SK-N-SH (cell line): ENCODE results near the gene SOX15. TPM values are rescaled to one million over a fixed set of nuclear protein-coding genes. Genes with fewer than 3 reads are reported as not detected.

Experiments
- CTCF ChIA-PET: fragments of 300-600, 350-600 bp; formaldehyde crosslinking; extraction: SDS; loops from one replicate; lab custom pipeline; 2021; lab: Yijun Ruan, JAX
- POLR2A ChIA-PET: fragments of 350-600 bp; sonication (Branson Sonifier 250); formaldehyde crosslinking; extraction: SDS; loops from one replicate; lab custom pipeline; 2020; ENCODE audit warnings: antibody characterized with exemption, inconsistent platforms; lab: Yijun Ruan, JAX
- DNase-seq: peaks from one replicate; pipeline ENCODE4 v3.0.0; 2012
- H2AFZ ChIP-seq: fragments of 200-600 bp; sonication (generic); 2 replicates; pipeline ENCODE4 v1.8.1; 2016; ENCODE audit warnings: antibody characterized with exemption, mild to moderate bottlenecking, low read depth
- H3F3A ChIP-seq: fragments of 200-600 bp; sonication (generic); replicated peaks from 2 replicates; pipeline ENCODE3; 2016; ENCODE audit warnings: antibody characterized with exemption, mild to moderate bottlenecking; ENCODE audit not compliant: insufficient read depth
- H3K27ac ChIP-seq, 2 experiments: fragments of 200-500 bp in 1 of 2; fragments of 200-600 bp in 1 of 2; sonication (Bioruptor generic) in 1 of 2; sonication (generic), shearing (Covaris generic) in 1 of 2; 2 replicates each; pipeline versions ENCODE4 v1.5.1 to v1.6.1; 2014 to 2016; ENCODE audit warnings: low read depth in 2 of 2, inconsistent platforms in 1 of 2, low read length in 1 of 2, mild to moderate bottlenecking in 1 of 2, mixed read lengths in 1 of 2
- H3K27me3 ChIP-seq: fragments of 200-600 bp; sonication (generic), shearing (Covaris generic); 2 replicates; pipeline ENCODE4 v1.6.1; 2016; ENCODE audit warnings: mixed run types; ENCODE audit not compliant: insufficient read depth
- H3K36me3 ChIP-seq, 2 experiments: fragments of 200-500 bp in 1 of 2; fragments of 200-600 bp in 1 of 2; sonication (Bioruptor generic) in 1 of 2; sonication (generic) in 1 of 2; replicated peaks in 1 of 2; 2 replicates each; pipeline versions ENCODE3 to v1.5.1; 2014 to 2016; ENCODE audit warnings: low read length in 1 of 2, mild to moderate bottlenecking in 1 of 2; ENCODE audit not compliant: insufficient read depth in 2 of 2, control insufficient read depth in 1 of 2
- H3K4me1 ChIP-seq, 2 experiments: fragments of 200-500 bp in 1 of 2; fragments of 200-600 bp in 1 of 2; sonication (Bioruptor generic) in 1 of 2; sonication (generic), shearing (Covaris generic) in 1 of 2; 2 replicates each; pipeline versions ENCODE4 v1.5.1 to v1.6.1; 2014 to 2016; ENCODE audit warnings: low read depth in 1 of 2, low read length in 1 of 2, mixed run types in 1 of 2; ENCODE audit not compliant: insufficient read depth in 2 of 2, control insufficient read depth in 1 of 2
- H3K4me2 ChIP-seq: fragments of 200-600 bp; sonication (generic), shearing (Covaris generic); 2 replicates; pipeline ENCODE4 v1.6.1; 2017; ENCODE audit warnings: mixed run types
- H3K4me3 ChIP-seq, 2 experiments: fragments of 200-500 bp in 1 of 2; fragments of 200-600 bp in 1 of 2; sonication (Bioruptor generic) in 1 of 2; sonication (generic), shearing (Covaris generic) in 1 of 2; 2 replicates each; pipeline versions ENCODE4 v1.5.1 to v1.8.1; 2014 to 2016; ENCODE audit warnings: low read depth in 2 of 2, inconsistent platforms in 1 of 2, low read length in 1 of 2, mild to moderate bottlenecking in 1 of 2, mixed read lengths in 1 of 2, moderate library complexity in 1 of 2
- H3K79me2 ChIP-seq: fragments of 200-600 bp; sonication (generic); 2 replicates; pipeline ENCODE4 v1.8.1; 2017; ENCODE audit warnings: mild to moderate bottlenecking; ENCODE audit not compliant: insufficient read depth
- H3K9ac ChIP-seq: fragments of 200-600 bp; sonication (generic); 2 replicates; pipeline ENCODE4 v1.6.1; 2017; ENCODE audit warnings: mixed run types
- H3K9me2 ChIP-seq: fragments of 200-600 bp; sonication (generic); 2 replicates; pipeline ENCODE4 v1.6.1; 2017; ENCODE audit warnings: mixed run types
- H3K9me3 ChIP-seq: fragments of 200-600 bp; sonication (generic); 2 replicates; pipeline ENCODE4 v1.6.1; 2017; ENCODE audit warnings: mixed run types, mild to moderate bottlenecking, moderate library complexity
- H4K20me1 ChIP-seq: fragments of 200-600 bp; sonication (generic); 2 replicates; pipeline ENCODE4 v1.6.1; 2017; ENCODE audit warnings: mild to moderate bottlenecking, mixed run types; ENCODE audit not compliant: insufficient read depth
- CHD2 ChIP-seq: fragments of 150-350 bp; IDR thresholded peaks from 2 replicates; pipeline ENCODE4 v1.6.1; 2018; ENCODE audit warnings: low read length; ENCODE audit not compliant: partially characterized antibody
- ELF1 ChIP-seq: IDR thresholded peaks from 2 replicates; pipeline ENCODE4 v1.4.0; 2012
- EP300 ChIP-seq, 2 experiments: IDR thresholded peaks; 2 replicates each; pipeline versions ENCODE4 v1.4.0 to v1.6.1; 2012; ENCODE audit warnings: borderline replicate concordance in 1 of 2, low read depth in 1 of 2, low read length in 1 of 2
- GABPA ChIP-seq: IDR thresholded peaks from 2 replicates; pipeline ENCODE4 v1.4.0; 2012; ENCODE audit warnings: low read depth, mild to moderate bottlenecking
- GATA2 ChIP-seq: sonication (generic); formaldehyde crosslinking; IDR thresholded peaks from 2 replicates; pipeline ENCODE4 v1.5.0; 2020; ENCODE audit warnings: mild to moderate bottlenecking, missing genetic modification reagents
- JUND ChIP-seq: IDR thresholded peaks from 2 replicates; pipeline ENCODE4 v1.4.0; 2012
- MEF2A ChIP-seq: IDR thresholded peaks from 2 replicates; pipeline ENCODE4 v1.4.0; 2012; ENCODE audit warnings: low read depth, borderline replicate concordance
- MXI1 ChIP-seq: IDR thresholded peaks from 2 replicates; pipeline ENCODE4 v1.6.1; 2012; ENCODE audit warnings: mild to moderate bottlenecking, low read depth, low read length, improper control_type of control experiment
- RAD21 ChIP-seq: IDR thresholded peaks from 2 replicates; pipeline ENCODE4 v1.6.1; 2012; ENCODE audit warnings: mild to moderate bottlenecking, low read length
- RFX5 ChIP-seq: IDR thresholded peaks from 2 replicates; pipeline ENCODE4 v1.6.1; 2012; ENCODE audit warnings: mild to moderate bottlenecking, improper control_type of control experiment, low read length
- RXRA ChIP-seq: IDR thresholded peaks from 2 replicates; pipeline ENCODE4 v1.4.0; 2012; ENCODE audit warnings: low read depth, mild to moderate bottlenecking, borderline replicate concordance
- SIN3A ChIP-seq: IDR thresholded peaks from 2 replicates; pipeline ENCODE4 v1.6.1; 2012; ENCODE audit warnings: low read depth, mild to moderate bottlenecking, low read length, moderate library complexity, borderline replicate concordance
- TAF1 ChIP-seq: IDR thresholded peaks from 2 replicates; pipeline ENCODE4 v1.6.1; 2012; ENCODE audit warnings: low read depth, mild to moderate bottlenecking, low read length, moderate library complexity, borderline replicate concordance
- TEAD4 ChIP-seq: IDR thresholded peaks from 2 replicates; pipeline ENCODE4 v1.4.0; 2012; ENCODE audit warnings: mild to moderate bottlenecking, borderline replicate concordance; ENCODE audit not compliant: insufficient read depth
- USF1 ChIP-seq: IDR thresholded peaks from 2 replicates; pipeline ENCODE4 v1.4.0; 2012; ENCODE audit warnings: low read depth, borderline replicate concordance
- USF2 ChIP-seq: fragments of 150-350 bp; IDR thresholded peaks from 2 replicates; pipeline ENCODE4 v1.6.1; 2017; ENCODE audit warnings: antibody characterized with exemption, low read length, low read depth, borderline replicate concordance
- WGBS: methylation state at CpG from one replicate; pipeline ENCODE4 v1.1.6; 2017; ENCODE audit warnings: low lambda C conversion rate; 5-methylcytosine and 5-hydroxymethylcytosine counted together
- polyA plus RNA-seq, 3 experiments: library from polyadenylated mRNA; depleted of rRNA; stranded (reverse); fragments of >200 nt; gene quantifications; 2 replicates each; pipeline ENCODE4 v1.2.3, GENCODE V29; 2012
- TF ChIP-seq, protein P1 (sequence below): IDR thresholded peaks from 2 replicates; pipeline ENCODE4 v1.4.0; 2012; ENCODE audit warnings: low read depth, borderline replicate concordance
- TF ChIP-seq, protein P2 (sequence below): fragments of 200-600 bp; sonication (generic); IDR thresholded peaks from 2 replicates; pipeline ENCODE4 v1.6.1; 2017; ENCODE audit warnings: antibody characterized with exemption, mild to moderate bottlenecking, moderate library complexity
- TF ChIP-seq, protein P3 (sequence below): IDR thresholded peaks from 2 replicates; pipeline ENCODE4; 2012
- TF ChIP-seq, protein P4 (sequence below): fragments of 150-350 bp; IDR thresholded peaks from 2 replicates; pipeline ENCODE4 v1.6.1; 2016; ENCODE audit warnings: mild to moderate bottlenecking, low read depth, low read length

Gene SOX15
- polyA plus RNA-seq, 1 of the 3 experiments (the other 2 are of a cell fraction), result 1.3 TPM

DNA sequence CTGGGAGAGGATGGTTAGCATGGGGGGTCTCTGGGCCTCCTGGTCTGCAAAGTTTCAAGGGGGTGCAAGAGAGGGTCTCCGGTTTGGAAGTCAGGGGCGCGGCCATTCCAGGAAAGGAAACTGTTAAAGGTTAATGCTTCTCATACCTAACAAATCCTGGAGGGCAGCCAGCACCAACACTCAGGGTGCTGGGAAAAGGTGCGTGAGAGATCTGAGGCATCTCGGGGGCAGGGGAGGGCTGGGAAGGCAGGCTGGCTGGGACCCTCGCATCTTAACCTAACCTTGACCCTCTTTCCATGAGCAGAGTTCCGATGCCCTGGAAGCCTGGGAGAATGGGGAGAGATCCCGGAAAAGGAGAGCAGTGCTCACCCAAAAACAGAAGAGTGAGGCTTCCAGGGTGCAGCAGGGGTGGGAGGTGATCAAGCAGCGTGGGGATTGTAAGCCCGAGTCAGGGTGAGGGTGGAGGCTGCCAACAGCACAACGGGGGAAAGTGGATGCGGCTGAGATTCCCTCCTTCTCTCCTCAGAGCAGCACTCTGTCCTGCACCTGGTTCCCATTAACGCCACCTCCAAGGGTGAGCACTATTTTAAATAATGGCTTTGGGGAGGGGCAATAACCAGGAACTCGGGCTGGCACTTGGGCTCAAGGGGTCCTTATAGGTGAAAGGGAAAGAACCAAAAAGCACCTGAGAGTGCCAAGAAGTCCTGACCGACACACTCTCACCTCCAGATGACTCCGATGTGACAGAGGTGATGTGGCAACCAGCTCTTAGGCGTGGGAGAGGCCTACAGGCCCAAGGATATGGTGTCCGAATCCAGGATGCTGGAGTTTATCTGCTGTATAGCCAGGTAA, 30.3 kb downstream of the SOX15 start:
- TF ChIP-seq ELF1 (no peak), RFX5 (no peak), SIN3A (no peak), CHD2 (no peak), GATA2 (CRISPR knock-in tag) (no peak), JUND (no peak), RXRA (no peak), TAF1 (no peak), MXI1 (no peak), TEAD4 (no peak), GABPA (no peak), MEF2A (no peak), USF1 (no peak), RAD21 (no peak), EP300 (IDR thresholded peaks at IDR 0.05; ENCODE audit: borderline replicate concordance in 1 of 2, low read depth in 1 of 2, low read length in 1 of 2) (no peak), USF2 (no peak)
- TF ChIP-seq, protein P1, sequence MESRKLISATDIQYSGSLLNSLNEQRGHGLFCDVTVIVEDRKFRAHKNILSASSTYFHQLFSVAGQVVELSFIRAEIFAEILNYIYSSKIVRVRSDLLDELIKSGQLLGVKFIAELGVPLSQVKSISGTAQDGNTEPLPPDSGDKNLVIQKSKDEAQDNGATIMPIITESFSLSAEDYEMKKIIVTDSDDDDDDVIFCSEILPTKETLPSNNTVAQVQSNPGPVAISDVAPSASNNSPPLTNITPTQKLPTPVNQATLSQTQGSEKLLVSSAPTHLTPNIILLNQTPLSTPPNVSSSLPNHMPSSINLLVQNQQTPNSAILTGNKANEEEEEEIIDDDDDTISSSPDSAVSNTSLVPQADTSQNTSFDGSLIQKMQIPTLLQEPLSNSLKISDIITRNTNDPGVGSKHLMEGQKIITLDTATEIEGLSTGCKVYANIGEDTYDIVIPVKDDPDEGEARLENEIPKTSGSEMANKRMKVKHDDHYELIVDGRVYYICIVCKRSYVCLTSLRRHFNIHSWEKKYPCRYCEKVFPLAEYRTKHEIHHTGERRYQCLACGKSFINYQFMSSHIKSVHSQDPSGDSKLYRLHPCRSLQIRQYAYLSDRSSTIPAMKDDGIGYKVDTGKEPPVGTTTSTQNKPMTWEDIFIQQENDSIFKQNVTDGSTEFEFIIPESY, result no peak
- TF ChIP-seq, protein P2, sequence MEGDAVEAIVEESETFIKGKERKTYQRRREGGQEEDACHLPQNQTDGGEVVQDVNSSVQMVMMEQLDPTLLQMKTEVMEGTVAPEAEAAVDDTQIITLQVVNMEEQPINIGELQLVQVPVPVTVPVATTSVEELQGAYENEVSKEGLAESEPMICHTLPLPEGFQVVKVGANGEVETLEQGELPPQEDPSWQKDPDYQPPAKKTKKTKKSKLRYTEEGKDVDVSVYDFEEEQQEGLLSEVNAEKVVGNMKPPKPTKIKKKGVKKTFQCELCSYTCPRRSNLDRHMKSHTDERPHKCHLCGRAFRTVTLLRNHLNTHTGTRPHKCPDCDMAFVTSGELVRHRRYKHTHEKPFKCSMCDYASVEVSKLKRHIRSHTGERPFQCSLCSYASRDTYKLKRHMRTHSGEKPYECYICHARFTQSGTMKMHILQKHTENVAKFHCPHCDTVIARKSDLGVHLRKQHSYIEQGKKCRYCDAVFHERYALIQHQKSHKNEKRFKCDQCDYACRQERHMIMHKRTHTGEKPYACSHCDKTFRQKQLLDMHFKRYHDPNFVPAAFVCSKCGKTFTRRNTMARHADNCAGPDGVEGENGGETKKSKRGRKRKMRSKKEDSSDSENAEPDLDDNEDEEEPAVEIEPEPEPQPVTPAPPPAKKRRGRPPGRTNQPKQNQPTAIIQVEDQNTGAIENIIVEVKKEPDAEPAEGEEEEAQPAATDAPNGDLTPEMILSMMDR, result no peak
- TF ChIP-seq, protein P3, sequence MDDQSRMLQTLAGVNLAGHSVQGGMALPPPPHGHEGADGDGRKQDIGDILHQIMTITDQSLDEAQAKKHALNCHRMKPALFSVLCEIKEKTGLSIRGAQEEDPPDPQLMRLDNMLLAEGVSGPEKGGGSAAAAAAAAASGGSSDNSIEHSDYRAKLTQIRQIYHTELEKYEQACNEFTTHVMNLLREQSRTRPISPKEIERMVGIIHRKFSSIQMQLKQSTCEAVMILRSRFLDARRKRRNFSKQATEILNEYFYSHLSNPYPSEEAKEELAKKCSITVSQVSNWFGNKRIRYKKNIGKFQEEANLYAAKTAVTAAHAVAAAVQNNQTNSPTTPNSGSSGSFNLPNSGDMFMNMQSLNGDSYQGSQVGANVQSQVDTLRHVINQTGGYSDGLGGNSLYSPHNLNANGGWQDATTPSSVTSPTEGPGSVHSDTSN, result no peak
- TF ChIP-seq, protein P4, sequence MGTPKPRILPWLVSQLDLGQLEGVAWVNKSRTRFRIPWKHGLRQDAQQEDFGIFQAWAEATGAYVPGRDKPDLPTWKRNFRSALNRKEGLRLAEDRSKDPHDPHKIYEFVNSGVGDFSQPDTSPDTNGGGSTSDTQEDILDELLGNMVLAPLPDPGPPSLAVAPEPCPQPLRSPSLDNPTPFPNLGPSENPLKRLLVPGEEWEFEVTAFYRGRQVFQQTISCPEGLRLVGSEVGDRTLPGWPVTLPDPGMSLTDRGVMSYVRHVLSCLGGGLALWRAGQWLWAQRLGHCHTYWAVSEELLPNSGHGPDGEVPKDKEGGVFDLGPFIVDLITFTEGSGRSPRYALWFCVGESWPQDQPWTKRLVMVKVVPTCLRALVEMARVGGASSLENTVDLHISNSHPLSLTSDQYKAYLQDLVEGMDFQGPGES, result no peak
- TF ChIP-seq, all 33 proteins: peak for 0
- Histone ChIP-seq H2AFZ (no peak overlapping the region), H3K27me3 (no peaks in the 10 kb centered on the region), H3K36me3 (peaks cover 7 to 11% of the 10 kb centered on the region in 2 experiments), H3K4me1 (peaks cover 17 to 54% of the 10 kb centered on the region in 2 experiments), H3K4me2 (no peak overlapping the region), H3F3A (peaks cover 8% of the 10 kb centered on the region), H3K9me2 (no peaks in the 10 kb centered on the region), H3K9me3 (no peaks in the 10 kb centered on the region), H3K9ac (no peak overlapping the region), H4K20me1 (no peaks in the 10 kb centered on the region), H3K4me3 (no peak overlapping the region), H3K27ac (no peak overlapping the region; a peak in 1 of 4 replicates), H3K79me2 (peaks cover 28% of the 10 kb centered on the region)
- no peak for DNase-seq
- POLR2A ChIA-PET, result interaction anchor here (1.1 to 2.7 kb wide), 4 partner anchors 10 to 120 kb away, joined by 3 to 7 read pairs (median 6); partner anchors contain the start of genes FGF11, MPDU1 and TNFSF12
- whole genome bisulfite sequencing, result 88% methylated on average over 17 of the region's 18 CpGs
- CTCF ChIA-PET, result interaction anchor here (1.0 to 10.7 kb wide), 37 partner anchors 10 to 514 kb away, joined by 3 to 236 read pairs (median 7); partner anchors contain the start of genes GABARAP, KCTD11, MPDU1 and POLR2A
